Epidermal melanocyte (primary cell): ENCODE results near the gene CHST8.

Experiments
- DNase-seq: peaks from one replicate; pipeline ENCODE4 v3.0.0; 2011; ENCODE audit warnings: low spot score; ENCODE audit not compliant: insufficient read length

Gene CHST8

DNA sequence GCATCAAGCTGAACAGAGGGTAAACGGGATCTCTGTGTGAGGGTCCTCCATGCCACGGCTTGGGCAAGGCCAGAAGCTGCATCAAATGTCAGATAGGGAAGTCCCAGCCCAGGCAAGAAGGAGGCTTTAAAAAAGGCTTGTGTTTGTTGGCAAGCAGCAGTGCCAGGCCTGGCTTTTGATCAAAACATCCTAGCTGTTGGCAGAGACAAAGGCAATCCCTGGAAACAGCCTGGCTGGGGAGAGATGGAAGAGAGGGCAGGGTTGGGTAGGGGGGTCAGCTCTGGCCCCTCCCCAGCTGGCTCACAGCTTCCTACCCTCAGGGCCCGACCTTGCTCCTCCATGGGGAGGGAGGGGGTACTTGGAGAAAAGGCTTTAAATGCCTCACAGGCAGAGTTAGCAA is 113.2 kb downstream of the CHST8 start:
- DNase-seq = no peak

DNA sequence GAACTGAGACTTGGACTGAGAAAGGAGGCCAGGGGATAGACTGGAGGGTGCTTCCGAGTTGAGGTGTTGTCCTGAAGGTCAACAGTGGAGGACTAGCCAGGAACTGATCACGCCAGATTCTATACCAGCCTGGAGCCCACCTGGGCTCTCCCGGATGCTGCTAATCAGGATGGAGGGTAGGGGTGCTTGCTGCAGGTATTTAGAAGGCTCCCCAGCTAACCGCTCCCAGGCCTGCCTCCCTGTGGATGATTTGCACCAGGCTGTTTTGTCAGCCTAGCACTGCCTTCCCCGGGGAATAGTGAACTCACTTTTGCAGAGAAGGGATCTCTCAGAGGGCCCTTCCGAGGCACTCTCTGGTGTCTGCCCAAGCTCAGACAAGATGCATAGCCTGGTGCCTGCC is 114.4 kb downstream of the CHST8 start:
- no peak for DNase-seq

DNA sequence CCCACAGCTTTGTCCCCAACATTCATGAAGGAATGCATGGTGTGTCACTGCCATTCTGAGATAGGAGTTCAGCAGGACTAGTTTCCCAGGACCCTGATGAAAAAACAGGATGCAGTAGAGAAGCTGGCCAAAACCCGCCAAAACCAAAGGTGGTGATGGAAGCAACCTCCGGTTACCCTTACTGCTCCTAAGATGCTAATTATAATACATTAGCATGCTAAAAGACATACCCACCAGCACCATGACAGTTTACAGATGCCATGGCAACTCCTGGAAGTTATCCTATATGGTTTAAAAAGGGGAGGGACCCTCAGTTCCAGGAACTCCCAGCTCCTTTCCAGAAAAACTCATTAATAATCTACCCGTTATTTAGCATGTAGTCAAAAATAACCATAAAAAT is 115.0 kb downstream of the CHST8 start:
- DNase-seq = no peak

DNA sequence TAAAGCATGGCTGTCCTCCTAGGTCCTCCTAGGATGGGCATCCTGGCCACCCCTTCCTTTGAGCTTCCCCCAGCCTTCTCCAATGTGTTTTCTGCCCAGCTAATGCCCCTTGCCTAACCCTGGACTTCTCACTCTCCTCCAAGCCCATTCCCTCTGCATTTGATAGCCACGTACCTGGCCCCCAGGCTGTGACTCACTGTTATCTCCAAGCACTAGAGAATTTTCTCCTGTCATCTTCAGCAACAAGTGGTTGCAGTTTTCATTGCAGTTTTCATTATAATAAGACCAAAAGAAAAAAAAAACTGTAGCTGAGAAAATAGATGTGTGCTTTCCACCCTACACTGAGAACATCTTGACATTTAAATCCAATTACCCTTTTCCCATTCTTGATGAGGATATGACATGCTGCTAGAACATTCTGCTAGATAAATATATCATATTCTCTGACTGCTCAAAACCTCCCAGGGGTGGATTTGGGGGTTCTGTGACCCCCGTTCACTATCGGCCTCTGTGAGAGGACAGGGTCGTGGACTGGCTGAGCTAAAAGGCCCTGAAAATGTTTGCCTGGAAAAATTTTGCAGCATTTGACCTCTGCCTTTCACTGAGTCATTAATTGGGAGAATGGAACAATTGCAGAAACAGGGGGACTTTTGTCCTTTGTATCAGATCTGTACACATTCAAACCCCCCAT is 116.1 kb downstream of the CHST8 start:
- DNase-seq = no peak

DNA sequence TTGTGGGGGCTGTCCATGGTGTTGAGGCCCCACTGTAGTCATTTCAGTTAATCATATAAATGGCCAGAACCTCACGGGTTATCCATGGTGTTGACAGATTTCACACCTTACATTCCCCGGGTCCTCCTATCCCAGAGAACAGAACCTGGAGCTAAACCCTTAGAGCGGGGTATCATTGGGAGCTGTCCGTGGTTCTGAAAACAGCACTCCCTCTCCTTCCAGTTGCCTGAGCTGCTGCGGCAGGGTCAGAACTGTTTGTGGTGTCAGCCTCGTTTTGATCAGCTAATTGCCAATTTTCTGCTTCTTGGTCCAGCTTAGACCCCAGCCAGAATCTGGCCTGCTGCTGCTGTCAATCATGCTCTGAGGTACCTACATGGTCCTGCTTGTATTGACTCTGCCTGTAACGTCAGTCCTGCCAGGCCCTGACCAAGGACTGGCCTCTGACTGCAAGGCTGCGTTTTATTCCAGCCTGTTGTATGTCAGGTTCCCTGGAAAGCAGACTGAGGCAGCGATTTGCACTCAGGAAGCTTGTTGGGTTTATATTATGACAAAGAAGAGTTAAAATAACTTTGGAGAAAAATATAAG is 119.2 kb downstream of the CHST8 start:
- DNase-seq = no peak

DNA sequence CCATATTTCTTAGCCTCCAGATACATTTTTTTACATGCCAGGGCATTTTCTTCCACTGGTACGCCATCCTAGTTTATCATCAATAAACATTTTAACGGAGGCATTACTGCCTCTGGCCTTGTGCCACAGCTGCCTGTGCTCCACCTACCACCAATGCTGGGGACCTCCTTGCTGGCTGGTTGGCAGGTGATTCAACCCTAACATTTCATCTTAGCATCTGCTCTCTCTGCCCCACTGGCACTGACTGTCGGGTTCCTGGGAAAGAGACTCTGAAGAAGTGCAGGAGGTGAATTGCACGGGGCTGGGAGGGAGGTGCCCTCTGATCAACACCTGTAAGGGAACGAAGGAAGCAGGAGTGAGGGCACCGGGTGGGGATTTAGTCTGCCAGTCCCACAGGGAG is 123.5 kb downstream of the CHST8 start:
- no peak for DNase-seq

DNA sequence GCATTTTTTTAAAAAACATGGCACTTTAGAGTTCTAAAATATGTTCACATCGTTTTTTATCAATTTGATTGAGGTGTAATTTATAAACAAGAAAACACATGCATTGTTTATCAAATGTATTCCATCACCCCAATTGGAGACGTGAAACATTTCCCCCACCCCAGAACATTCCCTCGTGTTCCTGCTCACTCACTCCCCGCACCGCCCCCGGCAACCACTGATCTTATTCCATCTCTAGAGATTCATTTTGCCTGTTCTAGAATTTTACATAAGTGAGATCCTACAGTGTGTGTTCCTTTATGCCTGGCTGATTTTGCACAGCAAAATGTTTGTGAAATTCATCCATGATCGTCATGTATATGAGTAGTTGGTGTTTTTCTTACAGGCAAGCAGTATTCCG is 124.4 kb downstream of the CHST8 start:
- no peak for DNase-seq

DNA sequence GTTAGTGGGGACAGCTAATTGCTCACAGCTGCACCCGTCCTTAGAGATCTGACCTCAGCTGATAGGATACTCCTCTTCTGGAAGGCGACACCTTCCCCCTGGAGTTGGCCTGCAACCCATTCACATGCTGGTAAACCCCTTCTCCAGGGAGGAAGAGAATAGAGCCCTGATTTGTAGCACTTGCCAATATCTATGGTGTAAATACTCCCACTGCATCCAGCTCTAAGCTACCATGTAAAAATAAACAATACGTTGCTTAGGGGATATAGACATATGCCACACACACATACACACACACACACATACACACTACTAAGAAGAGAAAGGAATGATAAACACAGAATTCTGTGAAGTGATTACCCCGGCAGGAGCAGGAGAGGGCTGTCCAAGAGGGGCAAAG is 125.5 kb downstream of the CHST8 start:
- DNase-seq = no peak

DNA sequence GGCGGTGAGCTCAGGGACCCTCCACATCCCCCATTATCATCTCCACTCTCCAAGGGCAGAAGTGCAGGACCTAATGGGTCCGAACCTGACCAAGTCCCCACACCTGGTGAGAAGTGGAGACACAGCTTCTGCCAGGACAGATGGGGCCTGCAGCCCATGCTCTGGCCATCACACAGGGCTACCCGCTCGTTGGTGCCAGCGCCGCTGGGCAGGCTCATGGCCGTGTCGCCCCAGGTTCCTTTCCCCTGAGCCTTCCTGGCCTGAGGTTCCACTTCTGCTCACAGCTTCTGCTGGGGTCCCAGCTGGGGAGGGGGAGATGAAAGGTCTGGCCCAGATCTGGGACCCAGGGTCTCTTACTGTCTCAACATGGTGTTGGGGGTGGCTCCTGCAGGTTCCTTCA is 126.5 kb downstream of the CHST8 start:
- no peak for DNase-seq

DNA sequence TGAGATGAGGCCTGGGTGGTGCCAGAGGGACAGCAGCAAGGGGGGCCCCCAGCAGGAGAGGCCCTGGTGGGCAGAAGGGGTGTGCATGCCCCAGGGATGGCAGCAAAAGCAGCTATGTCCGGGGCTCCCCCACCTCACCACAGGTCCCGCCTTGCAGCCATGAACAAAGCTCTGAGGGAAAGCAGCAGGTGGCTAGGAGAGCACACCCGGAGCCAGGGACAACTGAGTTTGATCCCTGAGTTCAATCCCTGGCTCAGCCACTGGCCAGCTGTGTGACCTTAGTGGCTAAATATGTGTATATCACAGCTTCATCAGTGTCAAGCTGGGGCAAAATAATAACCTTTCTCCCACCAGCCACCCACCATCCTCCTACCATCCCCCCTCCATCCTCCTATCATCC is 127.3 kb downstream of the CHST8 start:
- no peak for DNase-seq

DNA sequence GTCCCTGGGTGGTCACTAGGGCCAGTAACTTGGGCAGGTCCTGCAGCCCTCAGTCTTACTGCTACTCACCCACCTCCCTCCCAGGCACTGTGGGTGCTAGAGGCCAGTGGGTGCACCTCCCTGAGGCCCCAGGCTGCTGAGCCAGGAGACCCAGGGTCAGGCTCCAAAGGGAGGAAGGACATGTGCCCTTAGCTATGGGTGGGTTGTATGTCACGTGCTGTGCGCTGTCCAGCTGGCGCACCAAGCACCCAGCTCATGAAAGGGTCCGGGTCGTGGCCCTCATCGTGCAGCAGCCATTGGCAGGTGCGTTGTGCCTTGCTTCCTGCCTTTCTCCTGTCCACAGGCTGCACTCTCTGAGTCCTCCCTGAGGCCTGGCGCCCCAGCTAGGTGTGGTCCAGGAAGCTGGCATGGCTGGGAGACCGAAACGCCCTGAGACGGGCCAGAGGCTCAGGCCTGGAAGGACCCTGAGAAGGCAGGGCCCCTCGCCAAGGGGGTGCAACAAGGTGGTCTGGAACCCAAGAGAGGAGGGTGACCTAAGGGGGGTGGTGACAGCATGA is 127.9 kb downstream of the CHST8 start:
- no peak for DNase-seq

DNA sequence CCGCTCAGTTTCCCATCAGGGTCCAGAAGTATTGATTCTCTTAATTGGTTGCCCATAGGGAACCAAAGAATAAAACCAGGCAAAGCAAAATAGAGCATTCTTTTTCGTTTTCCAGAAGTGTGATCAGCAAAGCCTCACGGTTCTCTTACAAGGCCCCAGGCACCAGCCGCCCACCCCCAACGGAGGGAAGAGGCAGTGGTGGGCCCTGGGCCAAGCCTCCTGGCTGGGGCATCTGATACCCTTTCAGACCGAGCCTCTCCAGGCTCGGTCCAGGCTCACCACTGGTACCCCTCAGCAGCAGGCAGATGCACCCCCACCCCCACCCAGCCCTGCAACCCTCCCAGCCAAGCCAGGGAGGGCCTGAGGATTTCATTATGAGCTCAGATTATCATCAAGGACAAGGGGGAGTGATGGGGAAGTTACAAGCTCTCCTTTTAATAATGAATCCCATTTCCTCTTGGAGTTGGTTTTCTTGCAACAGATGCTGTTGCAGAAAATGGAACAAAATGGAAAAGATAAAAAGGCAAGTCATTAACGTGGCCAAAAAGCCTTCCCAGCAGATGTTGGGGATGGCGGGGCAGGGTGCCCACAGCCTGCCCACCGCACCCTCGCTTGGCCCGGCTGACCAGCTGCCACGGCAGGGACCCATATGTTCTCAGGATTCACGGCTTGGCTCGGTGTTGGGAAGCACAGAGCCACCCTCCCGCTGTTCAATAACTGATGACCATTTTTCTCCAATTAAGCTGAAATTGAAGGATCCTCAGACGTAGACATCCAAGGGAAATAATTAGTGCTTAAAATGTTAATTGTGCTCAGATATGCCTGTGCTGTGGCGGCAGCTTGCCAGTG is 129.1 kb downstream of the CHST8 start:
- DNase-seq = no peak

DNA sequence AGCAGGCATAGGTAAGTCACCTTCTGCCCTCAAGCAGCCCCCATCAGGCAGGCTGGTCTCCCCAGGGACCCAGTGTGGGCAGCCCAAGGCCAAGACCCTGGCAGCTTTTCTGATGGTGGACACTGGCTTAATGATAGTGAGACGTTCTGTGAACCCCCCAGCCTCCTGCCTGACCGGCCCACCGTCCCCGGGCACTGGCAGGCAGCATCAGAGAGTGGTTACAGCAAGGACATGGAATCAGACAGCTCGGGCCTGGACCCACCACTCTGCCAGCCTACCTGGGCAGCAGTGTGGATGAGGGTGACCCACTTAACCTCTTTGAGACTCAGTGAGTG is 129.7 kb downstream of the CHST8 start:
- DNase-seq = no peak

DNA sequence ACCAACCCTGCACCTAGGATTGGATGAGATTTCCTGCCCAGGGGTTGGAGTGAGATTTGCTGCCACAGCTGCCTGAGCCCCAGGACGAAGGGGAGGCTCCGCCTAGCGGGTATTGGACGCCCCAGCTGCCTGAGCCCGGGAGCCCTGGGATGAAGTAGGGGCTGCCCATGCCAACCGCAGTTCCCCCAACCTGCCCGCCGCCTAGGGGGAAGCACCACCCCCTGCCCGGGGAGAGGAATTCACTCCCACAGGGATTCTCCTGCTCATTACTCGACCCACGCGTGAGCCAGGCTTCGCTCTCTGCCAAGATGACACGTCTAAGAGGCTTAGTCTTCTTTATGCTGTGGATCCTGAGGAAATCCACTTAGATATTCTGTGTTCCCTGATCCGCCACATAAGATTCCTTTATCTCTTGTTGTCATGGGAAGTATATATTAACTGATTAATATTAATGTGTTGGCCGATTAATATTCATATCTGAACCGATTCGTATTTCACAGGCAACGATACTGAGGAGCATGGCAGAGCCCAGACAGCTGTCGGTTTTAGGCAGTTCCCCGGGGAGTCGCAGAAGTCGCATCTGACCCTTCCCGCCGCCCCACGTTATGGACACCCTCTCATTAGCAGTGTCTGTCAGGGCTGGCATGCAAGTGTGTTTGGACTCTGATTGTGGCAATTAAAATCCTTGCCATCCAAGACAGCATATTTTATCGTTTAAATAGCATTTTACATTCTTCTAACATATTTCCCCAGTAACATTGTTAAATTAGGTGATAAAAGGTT is 130.5 kb downstream of the CHST8 start:
- no peak for DNase-seq

DNA sequence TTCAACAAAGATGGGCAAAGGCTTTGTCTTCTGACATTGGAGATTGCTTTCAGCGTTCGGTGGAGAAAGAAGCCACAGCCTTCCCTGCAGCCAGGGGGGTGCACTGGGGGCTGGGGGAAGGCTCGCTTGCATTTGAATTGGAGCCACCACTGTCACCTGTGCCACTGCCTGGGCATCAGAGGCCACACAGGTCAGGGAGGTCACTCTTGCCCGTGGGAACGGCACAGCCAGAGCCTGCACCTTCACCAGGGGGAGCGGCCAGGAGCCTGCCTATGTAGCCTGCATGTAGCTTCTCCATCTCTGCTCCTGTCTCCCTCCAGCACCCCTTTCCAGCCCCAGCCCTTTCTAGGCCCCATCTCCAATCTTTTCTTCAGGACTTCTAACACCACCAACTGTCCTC is 131.2 kb downstream of the CHST8 start:
- no peak for DNase-seq

DNA sequence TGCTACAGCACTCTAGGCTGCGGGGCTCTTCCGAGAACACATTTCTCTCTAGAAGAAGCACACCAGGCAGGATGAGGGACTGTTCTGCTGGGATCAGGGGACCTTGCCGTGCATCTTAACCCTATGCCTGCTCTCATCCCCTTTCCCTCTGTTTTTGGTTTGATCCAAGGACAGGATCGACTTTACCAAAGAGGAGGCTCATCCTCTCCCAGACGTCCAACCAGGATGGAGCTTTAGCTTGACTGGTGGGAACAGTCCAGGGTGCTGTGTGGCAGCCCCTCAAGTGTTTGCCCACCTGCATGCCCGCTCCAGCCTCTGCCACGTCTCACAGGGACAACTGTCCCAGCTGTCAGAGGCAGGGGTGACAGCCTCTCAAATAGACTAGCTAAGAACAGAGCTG is 132.6 kb downstream of the CHST8 start:
- no peak for DNase-seq

DNA sequence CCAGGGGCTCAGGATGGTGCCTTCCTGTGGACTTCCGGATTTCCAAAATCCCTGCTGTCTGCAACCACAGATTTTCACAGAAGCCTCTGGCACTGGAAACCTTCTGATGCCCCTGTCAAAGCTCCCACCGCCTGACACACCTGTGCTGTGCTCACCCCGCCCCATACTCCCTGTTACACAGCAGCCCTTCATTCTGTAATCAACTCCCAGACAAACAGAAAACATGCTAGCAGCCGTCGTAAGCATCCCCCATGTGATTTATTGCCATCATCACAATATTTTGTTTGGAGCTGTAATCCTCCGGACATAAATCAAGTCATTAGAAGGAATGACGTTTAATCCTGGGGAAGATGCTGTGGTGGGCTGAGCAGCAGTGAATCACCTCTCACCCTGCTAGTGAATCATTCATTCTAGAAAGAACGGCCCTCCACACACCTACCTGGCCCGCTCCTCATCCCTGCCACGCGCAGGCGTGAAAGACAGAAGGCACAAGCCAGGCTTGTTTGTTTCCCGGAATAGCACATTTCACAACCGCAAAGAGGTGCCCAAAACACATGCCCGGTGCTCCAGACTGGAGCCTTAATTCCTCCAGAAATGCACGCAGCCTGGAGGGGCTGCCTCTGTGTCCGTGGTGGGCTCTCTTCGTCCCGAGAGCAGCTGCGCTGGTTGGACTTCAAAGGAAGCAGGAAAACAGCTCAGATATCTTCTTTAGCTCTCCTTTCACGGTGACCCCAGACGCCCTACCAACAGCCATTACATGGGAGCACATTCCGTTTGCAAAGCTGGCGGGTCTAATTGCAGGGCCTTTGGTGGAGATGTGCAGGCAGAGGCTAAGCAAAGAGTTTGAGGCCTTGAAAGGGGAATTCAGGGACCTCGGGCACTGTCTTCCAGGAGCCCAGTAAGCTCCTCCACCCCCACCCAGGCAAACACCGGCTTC is 133.6 kb downstream of the CHST8 start:
- DNase-seq = no peak

DNA sequence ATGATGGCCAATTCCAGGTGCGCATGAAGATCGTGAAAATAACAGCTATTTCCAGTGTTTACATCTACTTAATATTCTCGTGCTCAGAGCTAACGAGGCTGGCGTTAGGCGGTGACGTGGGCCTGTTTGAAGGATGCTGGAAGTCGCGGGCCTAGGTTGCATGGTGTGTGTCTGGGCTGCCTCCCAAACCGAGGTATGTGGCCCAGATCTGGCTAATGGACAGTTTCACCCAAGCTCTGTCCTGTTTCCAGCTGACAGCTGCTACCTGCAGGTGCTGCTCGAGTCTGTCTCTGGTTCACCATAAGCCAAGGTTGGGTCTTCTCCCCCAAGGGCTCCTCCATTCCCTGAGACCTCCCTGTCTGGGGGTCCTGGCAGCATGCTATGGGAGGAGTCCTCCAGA is 134.4 kb downstream of the CHST8 start:
- no peak for DNase-seq

DNA sequence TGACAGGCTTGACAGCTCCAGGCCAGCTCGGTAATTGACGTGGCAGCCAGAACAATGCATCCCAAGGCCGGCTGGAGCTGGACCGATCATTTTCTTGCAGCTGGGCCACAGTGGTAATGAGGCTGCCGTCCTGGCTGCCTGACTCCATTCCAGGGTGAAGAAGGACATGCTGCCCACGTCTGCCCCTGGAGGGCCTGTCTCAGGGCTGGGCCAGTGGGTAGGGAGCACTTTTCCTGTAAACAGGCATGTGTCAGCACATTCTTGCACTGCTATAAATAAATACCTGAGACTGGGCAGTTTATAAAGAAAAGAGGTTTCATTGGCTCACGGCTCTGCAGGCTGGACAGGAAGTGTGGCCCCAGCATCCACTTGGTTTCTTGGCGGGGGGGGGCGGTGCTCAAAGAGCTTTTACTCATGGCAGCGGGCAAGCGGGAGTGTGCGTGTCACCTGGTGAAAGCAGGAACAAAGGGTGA is 136.8 kb downstream of the CHST8 start:
- no peak for DNase-seq

DNA sequence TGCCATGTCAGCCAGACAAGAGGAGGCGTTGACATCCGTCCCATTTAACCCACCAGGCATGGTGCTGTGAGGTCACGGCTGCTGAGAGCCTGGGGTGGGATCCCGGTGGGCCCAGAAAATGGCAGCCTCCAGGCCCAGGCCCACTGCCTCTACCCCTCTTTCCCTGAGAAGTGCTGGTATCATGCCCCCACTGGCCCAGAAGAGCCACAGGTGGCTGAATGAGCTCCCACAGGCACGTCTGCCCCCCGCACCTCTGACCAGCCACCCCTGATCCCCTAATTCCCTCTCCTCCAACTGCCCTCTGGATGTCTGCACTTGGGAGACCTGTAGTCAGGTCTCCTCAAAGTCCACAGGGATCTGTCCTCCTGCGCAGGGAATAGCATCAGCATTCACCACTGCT is 137.6 kb downstream of the CHST8 start:
- no peak for DNase-seq
